HG02759 (cell line): ENCODE data around the gene VAT1L.
"Not testable (repeated sequence)": the region's sequence is repeated elsewhere in the genome, so short reads cannot be mapped to it uniquely, and the experiment has no call there.

Experiments
- ATAC-seq: cut with Tn5 transposase; IDR thresholded peaks from one replicate; pipeline ENCODE4 v1.9.1; 2021; ENCODE audit warnings: mild to moderate bottlenecking, moderate library complexity; ENCODE audit not compliant: unreplicated experiment

Gene VAT1L

DNA sequence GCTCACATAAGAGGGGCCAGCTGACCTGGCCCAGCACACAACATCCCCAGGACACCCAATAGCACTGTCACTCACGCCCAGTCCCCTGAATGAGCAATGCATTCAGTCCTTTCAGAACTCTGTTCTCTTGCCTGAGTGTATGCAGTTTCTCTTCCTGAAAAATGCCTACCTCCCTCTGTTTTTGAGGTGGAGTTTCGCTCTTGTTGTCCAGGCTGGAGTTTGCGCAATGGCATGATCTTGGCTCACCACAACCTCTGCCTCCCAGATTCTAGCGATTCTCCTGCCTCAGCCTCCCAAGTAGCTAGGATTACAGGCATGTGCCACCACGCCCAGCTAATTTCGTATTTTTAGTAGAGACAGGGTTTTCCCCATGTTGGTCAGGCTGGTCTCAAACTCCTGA lies 159.2 kb downstream of the VAT1L start:
- ATAC-seq, result not testable (repeated sequence)

- no peak for ATAC-seq
Observed at GRCh38 chr16:77948835-77949234, 160.5 kb downstream of the VAT1L start.

GRCh38 chr16:77949445-77949844 lies 161.1 kb downstream of the VAT1L start:
- ATAC-seq, result no peak

DNA sequence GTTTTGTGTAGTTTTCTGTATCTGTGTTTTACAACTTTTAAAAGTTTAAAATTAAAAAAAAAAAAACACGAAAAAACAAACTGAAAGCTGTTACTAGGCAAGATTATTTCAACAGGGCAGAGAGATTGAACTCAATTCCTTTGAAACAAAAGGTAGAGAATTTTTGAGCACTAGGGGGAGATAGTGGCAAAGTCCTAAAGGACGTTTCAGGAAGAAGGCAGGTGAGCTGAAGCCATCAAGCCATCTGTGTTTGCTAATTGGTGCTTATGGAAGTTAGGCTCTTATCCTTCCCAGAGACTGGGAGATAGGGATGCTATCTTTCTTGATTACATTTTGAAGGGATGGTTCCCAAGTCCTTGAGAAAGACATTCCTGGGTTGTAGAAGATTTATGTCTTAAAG lies 163.4 kb downstream of the VAT1L start:
- ATAC-seq, result no peak

DNA sequence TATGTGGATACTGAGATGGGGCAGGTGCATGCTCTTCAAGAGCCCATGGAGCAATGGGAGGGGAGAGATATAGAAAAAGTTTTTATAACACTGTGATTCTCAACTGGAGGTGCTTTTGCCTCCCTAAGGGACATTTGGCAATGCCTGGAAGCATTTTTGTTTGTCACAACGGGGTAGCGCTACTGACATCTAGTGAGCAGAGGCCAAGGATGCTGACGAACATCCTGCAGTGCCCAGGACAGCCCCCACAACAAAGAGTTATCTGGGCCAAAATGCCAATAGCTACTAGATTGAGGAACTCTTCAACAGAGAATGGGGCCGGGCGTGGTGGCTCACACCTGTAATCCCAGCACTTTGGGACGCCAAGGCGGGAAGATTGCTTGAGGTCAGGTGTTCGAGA lies 166.8 kb downstream of the VAT1L start:
- no peak for ATAC-seq

- ATAC-seq, result no peak
Observed at GRCh38 chr16:77956231-77956630, 167.9 kb downstream of the VAT1L start.

DNA sequence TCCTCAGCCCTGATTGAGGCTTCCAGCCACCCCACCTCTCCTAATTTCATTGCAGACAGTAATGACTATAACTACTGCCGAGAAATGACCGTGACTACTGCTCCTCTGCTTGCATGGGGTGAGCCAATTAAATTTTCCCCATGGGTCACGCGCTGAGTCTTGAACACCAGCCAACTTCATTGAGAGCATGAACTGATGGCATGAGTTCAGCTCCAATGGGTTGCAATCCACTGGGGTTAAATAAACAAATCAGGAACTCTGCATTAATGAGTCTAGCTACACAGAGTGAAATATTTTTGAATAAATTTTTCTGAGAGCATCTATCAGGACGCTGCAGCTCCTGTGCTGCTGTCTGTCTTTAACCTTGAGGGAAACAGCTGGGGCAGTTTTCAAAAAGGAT lies 172.4 kb downstream of the VAT1L start:
- no peak for ATAC-seq

GRCh38 chr16:77961814-77962213 lies 173.4 kb downstream of the VAT1L start:
- no peak for ATAC-seq

DNA sequence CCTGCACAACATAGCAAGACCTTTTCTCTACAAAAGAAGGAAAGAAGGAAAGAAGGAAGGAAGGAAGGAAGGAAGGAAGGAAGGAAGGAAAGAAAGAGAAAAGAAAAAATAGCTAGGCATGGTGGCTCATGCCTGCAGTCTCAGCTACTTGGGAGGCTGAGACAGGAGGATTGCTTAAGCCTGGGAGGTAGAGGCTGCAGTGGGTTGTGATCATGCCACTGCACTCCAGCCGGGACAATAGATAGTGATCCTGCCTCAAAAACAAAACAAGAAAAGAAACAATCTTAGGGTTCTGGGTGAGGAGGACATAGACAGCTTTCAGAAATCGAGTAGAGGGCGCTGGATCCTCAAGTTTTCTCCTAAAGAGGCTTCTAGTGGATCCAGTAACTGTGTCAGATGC lies 174.3 kb downstream of the VAT1L start:
- no peak for ATAC-seq

GRCh38 chr16:77963185-77964044 lies 175.1 kb downstream of the VAT1L start:
- peak; percentile 67 for ATAC-seq

GRCh38 chr16:77965346-77965745 lies 177.0 kb downstream of the VAT1L start:
- no peak for ATAC-seq

GRCh38 chr16:77967054-77967904 lies 178.9 kb downstream of the VAT1L start:
- ATAC-seq, result no peak

DNA sequence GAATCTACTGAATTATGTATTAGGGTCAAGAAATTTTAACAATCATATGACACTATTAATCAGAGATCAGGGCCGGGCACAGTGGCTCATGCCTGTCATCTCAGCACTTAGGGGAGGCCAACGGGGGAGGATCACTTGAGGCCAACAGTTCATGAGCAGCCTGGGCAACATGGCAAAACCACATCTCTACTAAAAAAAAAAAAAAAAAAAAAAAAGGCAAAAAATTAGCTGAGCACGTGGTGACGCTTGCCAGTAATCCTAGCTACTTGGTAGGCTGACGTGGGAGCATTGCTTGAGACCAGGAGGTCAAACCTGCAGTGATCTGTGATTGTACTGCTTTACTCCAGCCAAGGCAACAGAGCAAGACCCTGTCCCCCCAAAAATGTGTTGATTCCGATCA lies 181.5 kb downstream of the VAT1L start:
- ATAC-seq, result no peak

DNA sequence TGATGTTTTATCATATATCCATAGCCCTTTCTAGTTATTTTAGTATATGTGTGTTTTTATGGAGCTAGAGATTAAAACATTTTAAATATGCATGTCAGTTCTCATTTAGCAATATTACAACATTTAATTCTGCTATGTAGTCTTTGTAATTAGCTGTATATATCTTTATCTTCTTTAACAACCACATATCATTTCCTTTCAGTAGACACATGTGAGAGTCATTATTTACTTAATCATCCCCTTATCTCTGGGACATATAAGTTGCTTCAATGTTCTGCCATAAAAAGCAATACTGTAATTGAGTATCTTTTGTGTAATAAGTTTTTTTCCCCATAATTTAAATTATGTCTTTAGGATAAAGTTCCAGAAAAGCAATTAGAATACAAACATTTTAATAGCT lies 182.0 kb downstream of the VAT1L start:
- ATAC-seq, result no peak

DNA sequence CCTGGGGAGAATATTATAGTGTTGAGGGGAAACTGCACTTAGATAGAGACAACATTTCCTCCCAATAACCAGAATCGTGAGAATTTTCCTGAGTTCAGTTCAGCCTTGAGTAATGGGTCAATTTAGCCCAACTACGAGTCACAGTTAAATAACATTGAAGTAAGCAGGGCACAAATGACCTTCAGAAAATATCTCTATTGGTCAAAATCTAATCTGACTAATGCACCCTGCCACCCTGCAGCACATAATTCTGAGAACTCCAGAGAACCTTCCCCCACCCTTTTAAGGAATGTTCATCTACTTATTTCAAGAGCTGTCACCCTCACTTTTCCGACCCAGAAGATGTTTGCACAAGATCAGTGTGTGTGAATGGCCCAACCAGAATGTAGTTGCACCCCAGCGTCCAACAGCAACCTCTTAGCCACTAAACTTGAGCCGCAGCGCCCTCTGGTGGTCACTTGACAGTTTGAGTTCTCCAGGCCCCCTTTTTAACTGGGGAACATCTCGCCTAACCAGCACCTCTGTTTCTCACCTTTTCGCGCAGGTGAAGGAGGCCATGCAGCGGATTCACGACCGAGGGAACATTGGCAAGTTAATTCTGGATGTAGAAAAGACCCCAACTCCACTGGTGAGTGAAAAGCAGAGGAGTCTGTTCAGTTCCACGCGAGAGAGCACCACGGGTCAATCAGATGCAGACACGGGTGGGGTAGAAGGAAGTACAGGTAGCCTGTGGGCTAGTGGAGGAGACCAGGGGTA lies 183.1 kb downstream of the VAT1L start:
- ATAC-seq, result peak; percentile 83

- no peak for ATAC-seq
Observed at GRCh38 chr16:77972062-77972392, 183.7 kb downstream of the VAT1L start.

DNA sequence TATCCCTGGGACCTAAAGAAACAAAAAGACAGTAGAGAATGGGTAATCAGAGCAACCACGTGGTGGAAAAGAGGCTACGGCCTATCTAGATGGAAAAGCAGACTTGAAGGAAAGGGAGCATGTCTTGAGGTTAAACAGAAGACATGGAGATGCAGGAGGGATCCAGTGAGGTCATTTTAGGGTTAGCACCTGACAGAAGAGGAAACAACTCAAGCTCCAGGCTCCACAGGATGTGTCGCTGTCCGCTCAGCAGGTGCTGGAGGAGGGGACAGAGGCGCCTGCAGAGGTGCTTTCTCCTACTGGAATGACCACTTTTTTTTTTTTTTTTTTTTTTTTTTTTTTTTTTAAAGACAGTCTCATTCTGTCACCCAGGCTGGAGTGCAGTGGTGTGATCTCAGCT lies 186.5 kb downstream of the VAT1L start:
- ATAC-seq, result no peak

DNA sequence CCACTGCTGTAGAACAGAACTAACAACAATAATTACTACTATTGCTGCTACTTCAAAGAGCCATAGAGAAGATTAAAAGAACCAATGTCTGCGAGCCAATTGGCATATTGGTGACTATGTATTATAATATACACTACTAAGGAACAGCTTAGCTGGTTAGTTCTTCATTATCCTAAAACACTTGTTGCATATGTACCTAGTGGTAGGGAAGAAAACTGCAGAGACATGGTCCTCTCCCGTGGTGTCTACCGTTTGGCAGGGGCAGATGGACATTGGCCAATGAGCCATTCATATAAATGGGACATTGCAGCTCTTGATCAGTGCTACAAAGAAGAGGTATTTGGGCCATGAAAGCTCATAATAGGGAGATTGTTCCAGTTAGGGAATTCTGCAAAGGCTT lies 187.6 kb downstream of the VAT1L start:
- ATAC-seq, result no peak

DNA sequence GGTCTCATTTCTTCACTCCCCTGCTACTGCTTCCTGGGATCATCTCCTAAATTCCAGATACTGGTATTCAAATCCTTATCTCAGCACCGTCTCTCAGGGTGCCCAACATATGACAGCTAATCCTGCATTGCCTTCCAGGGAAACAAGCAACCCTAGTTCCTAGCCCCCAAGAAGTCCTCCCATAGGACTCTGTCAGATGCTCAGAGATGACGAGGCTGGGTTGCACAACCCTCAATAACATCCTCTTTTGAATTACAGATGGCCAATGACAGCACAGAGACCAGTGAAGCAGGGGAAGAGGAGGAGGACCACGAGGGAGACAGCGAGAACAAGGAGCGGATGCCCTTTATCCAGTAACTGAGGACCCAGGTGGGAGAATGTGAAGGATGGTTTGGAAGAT lies 189.0 kb downstream of the VAT1L start:
- no peak for ATAC-seq

GRCh38 chr16:77985111-77985510 lies 196.7 kb downstream of the VAT1L start:
- ATAC-seq, result no peak

DNA sequence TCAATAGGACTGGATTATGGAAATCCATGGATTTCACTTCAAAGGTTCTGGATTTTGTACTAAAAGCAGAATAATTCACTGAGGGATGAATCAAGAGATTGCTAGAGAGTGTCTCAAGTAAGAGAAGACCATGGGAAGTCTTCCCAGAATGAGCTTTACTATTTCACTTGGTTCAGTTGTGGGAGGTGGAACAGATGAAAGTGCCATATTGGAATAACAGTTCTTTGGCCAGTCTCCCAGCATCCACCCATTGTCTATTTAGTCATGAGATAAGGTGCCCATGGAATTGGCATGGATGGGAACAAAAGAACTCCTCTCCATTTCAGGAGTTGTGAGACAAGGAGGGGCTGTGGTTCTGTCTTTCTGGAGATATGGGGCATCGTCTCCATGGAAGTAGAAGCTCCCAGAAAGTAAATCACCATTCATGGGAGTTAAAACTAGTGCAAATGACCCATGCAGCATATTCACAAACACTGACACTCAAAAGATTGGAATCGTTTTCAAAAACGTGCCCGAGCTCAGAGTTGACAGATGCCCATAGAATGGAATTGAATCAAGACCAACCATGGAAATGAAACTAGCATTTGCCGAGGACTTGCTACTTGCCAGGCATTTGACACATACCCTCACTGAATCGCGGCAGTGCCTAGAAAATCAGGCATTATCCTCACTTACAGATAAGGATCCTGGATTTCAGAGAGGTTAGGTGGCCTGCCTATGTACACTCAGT lies 197.8 kb downstream of the VAT1L start:
- ATAC-seq, result no peak
